A549 treated with RU486 at 1 μM for 4 hours (cell line): ENCODE data around the gene OR10T2. TPM values are rescaled to one million over a fixed set of nuclear protein-coding genes. Genes with fewer than 3 reads are reported as not detected.

ENCODE experiments used
- total RNA-seq: library from RNA; stranded (reverse); fragments of 200-300 nt; extraction: Qiagen RNA extraction; gene quantifications from 5 replicates; pipeline ENCODE4 v1.2.3, GENCODE V29; 2022; ENCODE audit warnings: low read depth

The OR10T2 gene
- not detected in 5 replicates for total RNA-seq

GRCh38 chr1:158398818-158399514 lies at the start of gene OR10T2:
OR10T2 (minus strand) TSS chr1:158399466; CDS start chr1:158399466, 0 bp downstream.

GRCh38 chr1:158426137-158426536 lies 26.9 kb upstream of the OR10T2 start, which contains the start of gene OR10K2:
OR10K2 (minus strand) TSS chr1:158426237; CDS start chr1:158420866, 5,371 bp downstream.

GRCh38 chr1:158353303-158354075 lies 45.8 kb downstream of the OR10T2 start, which contains the start of gene CD1E:
CD1E (plus strand) TSS chr1:158353894; CDS start chr1:158353989, 95 bp downstream.

Other genes starting within 250 kb of the OR10T2 start
- gene CD1D, start 218.6 kb downstream of the OR10T2 start, total RNA-seq, result 0.05 to 0.08 TPM (median 0.07 TPM) in 3 of 5 replicates, not detected in the others
- gene CD1A, start 145.0 kb downstream of the OR10T2 start, total RNA-seq, result not detected in 5 replicates
- gene CD1C, start 109.5 kb downstream of the OR10T2 start, total RNA-seq, result not detected in 5 replicates
- not detected in 5 replicates for gene CD1B, start 67.9 kb downstream of the OR10T2 start, total RNA-seq
- gene CD1E, start 45.6 kb downstream of the OR10T2 start, total RNA-seq, result not detected in 5 replicates
- gene OR10K2, start 26.8 kb upstream of the OR10T2 start, total RNA-seq, result not detected in 5 replicates
- not detected in 5 replicates for gene OR10K1, start 62.4 kb upstream of the OR10T2 start, total RNA-seq
- not detected in 5 replicates for gene OR10R2, start 72.8 kb upstream of the OR10T2 start, total RNA-seq
- not detected in 5 replicates for gene OR6Y1, start 154.9 kb upstream of the OR10T2 start, total RNA-seq
- not detected in 5 replicates for gene OR6P1, start 171.1 kb upstream of the OR10T2 start, total RNA-seq
- gene OR10X1, start 180.4 kb upstream of the OR10T2 start, total RNA-seq, result not detected in 5 replicates
- not detected in 5 replicates for gene OR10Z1, start 205.8 kb upstream of the OR10T2 start, total RNA-seq